Myocyte (in vitro differentiated cells): ENCODE results near the gene PHAF1. TPM values are rescaled to one million over a fixed set of nuclear protein-coding genes. Genes with fewer than 3 reads are reported as not detected.

Source experiments
- DNase-seq: peaks from one replicate; pipeline ENCODE4 v3.0.0-alpha.2; 2012; ENCODE audit warnings: low read depth
- total RNA-seq: library from RNA; depleted of rRNA; stranded (reverse); fragments of >200 nt; gene quantifications from 2 replicates; pipeline ENCODE4 v1.2.3, GENCODE V29; 2014

The PHAF1 gene
- total RNA-seq, 1 donor from 2014 or later = 30.7 TPM

DNA sequence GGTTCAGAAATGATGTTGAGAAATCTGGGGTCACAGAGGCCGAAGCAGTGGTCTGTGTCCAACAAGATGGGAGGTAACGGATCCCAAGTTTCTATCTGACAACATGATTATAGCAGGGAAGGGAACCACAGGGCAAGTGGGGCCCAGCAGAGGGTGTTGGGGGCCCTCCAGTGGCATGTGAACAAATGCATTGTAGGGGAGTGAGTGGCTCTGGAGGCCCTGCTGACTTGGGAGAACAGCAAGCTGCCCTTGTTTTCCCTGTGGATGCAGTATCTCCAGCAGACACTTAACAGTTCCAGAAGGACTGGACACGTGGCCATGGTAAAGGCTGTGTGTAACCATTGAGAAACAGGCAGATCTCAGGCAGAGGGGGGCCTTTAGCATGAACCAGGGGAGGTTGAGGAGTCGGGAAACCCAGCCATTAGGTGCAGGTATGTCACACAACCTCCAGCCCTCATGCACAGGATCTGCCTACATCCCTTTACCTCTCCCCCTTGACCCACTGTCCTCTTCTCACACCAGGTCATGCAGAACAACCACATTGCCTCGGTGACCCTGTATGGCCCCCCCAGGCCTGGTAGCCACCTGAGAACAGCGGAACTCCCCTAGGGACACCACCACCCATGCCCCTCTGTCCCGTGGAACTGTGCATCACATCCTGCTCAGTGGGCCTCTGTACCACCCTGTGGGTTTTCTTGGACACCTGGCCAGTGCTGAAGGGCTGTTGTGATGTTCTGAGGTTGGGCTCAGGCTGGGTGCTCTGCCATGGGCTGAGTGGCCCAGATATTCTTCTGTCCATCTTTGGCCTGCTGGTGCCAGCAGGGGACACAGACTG, 37.0 kb downstream of the PHAF1 start:
- no peak for DNase-seq

DNA sequence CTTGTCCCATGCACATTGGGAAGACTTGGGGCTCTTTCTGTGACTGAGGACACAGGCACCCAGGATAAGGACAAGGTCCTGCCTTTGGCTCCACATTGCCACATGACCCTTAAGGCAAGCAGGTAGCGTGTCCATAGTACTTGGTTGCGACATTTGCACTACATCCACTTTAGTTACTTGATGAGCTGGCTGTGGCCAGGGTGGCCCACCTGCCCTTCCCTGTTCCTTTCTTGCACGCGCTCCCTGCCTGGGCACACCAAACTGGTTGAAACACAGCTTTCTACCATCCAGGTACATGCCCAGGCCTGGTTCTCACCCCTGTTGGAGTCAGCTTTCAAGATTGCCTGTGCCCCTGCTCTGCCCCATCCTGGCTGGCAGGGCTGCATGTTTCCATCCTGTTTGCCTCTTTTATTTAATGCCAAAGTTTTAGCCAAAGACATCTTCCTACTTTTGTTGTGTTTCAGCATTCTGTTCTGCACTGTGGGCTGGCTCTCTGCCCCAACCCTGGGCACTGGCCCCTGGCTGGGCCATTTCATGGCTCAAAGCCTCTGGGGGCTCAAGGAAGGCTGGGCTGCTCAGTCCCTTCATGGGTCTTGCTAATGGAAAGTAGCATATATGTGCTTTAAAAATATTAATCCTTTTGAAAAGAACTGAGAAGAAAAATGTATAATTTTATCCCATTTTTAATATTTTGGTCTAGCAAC, 37.8 kb downstream of the PHAF1 start:
- no peak for DNase-seq

DNA sequence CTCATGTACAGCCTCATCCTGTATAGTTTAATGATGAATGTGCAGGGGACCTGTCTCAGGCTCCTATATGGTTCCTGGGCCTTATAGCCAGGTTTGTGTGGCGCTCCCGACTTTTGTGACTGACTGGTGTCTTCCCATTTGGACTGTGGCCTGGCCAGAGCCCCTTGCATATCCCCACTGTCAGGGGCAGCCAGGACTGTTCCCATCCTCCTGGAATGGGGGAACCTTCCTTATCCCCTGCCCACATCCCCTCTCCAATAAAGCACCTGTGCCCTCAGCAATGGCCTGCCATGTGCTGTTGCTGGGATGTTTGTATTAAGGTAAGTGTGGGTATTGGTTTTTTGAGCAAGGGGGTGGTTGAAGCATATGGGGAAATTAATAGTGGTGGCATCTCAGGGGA, 38.5 kb downstream of the PHAF1 start:
- DNase-seq = no peak

DNA sequence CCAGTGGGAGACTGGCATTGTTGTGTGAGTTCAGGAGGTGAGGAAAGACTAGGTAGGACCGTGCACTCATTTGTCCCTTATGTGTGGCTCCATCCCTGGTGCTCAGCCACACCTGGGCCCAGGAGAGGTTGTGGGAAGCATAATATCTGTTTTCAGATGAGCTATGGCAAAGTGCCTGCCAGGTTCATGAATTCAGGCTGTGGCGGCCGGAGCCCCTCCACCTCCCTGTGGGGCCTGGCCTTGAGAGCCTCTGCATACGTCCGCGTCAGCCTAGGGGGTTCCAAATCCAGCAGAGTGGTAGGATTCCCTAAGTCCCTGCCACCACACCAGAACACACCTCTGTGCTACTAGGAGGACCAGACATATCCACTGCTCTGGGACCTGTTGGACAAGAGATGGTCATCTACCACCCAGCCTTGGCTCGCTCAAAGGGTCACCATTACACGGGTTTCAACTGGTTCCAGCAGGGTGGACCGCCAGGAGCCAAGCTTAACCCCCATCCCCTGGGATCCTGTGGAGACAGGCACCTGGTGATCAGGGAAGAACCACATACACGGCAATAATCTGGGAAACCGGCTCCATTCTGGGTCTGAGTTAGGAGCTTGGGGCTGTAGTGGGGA, 39.0 kb downstream of the PHAF1 start:
- DNase-seq = no peak

DNA sequence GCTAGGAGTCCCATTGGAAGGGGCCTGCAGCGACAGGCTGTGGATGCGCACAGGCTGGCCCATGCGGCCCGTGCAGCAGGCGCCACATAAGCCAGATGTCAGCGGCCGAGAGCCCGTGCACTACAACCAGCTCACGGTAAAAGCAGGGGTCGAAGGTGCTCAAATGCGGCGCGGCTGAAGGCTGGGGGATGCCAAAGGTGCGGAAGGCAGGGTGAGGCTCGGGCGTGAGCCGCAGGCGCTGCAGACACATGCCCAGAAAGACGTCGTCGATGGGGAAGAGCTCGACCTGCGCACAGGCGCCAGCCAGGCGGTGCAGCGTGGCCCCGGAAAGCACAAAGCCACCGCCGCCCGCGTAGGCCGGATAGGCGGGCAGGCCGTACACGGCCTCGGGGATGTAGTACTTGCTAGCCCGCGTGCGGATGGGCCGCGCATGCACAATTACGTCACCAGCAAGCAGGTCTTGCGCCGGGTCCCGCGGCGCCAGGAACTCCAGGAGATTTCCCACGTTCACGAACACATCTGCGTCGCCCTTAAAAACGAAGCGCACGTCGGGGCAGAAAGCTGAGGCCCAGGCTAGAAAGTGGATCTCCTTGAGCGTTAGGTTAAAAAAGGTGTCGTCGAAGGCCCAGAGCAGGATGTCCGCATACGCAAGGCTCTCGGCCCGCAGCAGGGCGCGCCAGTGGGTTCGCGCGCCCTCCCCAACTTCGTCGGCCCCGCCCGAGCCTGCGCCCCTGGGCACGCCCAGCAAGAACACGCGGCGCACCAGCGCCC, 39.7 kb downstream of the PHAF1 start:
- no peak for DNase-seq

DNA sequence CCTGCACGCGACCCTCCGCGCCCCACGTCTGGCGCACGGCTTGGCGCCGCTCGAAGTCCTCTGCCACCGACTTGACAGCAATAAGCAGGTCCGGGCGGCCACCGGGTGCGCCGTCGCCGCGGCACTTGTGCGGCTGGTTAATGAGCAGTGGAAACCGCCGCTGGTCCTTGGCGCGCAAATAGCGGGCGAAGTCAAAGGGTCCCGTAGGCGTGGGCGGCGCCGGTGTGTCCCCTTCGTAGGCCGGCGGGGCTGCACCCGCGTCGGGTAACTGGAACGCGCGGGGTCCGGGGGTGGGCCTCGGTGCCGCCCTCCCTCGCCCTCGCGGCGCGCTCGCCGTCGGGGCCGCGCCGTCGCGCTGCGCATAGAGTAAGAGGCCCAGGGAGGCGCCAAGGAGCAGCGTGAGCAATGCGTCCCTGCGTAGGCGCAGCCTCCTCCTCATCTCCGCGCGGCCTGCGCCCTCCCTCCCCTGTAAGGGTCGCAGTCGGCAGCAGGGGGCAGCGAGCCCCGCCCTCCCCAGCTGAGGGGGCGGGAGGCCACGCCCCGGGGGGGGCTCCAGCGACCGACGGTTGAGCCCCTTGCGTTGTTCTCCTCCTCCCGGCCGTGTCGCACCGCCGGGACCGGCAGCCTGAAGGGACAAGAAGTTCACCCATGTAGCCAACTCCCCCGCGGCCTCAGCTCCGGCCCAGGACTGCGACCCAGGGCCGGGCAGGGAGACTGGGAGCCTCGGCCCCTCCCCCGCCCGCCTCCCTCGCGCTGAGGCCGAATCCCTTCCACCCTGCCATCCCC, 40.5 kb downstream of the PHAF1 start:
- DNase-seq = peak; percentile 42

DNA sequence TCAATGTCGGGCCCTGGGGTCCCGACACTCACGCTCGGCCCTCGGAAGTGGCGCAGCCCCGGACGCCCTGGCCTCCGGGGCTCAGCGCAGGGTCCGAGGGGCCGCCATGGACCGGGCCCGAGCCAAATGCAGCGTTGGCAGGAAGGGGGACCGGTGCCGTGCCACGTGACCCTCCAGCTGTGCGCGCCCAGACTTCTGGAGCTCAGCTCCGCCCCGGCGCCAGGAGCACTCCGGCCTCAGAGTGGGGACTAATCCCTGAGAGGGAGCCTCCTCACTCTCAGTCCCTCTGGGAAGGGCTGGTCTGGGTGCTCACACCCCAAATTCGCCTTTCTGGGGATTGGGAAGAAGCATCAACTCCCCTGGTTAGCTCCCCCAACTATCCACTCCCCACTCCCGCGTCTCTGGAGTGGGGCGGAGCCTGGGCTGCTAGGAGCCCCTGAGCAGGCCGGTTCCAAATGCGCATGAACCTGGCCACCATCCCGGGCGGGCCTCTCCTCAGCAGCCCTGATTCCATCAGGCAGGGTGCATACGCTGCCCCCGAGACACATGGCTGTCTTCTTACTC, 41.2 kb downstream of the PHAF1 start, which contains the start of gene B3GNT9:
Gene B3GNT9 (minus strand): TSS at position 166 of the 564 bp plus-strand sequence. CDS start 513 bp downstream, outside the sequence.
- peak; percentile 81 for DNase-seq

DNA sequence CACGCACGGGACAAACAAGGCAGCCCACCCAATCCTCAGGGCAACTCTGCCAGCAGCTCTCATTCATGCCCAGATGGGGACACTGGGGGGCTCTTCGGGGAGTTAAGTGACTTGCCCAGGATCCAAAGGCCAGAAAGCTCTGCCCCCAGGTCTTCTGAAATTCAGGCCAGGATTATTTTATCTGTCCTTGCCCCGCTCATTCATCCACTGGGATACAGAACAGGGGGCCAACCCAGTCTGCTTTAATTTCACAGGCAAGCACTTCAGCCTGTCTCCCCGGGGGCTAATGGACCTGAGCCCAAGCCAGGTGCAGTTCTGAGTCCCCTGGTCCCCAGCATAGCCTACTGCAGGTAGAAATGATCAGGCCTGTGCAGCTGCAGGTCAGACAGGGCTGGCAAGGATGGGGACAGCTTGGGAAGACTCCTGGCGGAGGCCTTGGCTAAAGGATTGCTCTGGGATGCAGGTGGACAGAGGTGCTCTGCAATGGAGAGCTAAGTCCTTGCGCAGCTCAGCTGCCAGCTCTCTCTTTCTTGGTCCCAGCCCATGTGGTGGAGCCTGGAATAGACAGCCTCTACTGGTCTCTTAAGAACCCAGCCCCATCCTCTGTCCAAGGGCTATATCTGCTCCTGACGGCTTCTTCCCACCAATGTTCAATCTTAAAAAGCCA, 41.8 kb downstream of the PHAF1 start:
- DNase-seq = no peak

DNA sequence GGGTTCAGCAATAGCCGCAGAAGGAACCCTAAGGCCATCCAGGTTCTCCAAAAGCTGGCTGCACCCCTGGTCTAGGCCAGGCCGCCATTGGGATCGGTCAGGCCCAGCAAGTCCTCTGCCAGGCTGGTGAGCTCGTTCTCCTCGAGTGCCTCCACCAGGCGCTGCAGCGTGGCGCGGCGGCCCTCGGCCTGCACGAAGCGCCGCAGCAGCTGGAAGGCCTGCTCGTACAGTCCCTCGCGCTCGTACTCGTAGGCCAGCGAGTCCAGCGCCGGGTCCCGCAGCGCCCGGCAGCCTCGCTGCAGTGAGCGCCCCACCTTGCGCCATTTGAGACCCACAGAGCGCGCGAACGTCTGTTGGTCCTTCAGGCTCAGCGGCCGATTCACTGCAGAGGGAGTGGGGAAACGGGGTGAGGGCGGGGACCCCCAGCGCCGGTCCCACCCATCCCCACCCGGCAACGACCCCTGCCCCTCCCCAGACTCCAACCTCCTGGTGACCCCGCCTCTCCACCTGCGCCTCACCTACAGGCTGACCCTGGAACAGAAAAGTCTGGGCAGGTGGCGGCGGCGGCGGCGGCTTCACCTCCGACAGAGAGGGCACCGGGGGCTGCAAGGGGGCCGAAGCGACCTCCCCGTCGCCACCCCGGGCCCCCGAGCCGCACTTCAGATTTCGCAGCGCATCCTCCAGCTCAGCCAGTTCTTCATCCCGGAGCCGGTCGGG, 45.0 kb downstream of the PHAF1 start:
- no peak for DNase-seq

DNA sequence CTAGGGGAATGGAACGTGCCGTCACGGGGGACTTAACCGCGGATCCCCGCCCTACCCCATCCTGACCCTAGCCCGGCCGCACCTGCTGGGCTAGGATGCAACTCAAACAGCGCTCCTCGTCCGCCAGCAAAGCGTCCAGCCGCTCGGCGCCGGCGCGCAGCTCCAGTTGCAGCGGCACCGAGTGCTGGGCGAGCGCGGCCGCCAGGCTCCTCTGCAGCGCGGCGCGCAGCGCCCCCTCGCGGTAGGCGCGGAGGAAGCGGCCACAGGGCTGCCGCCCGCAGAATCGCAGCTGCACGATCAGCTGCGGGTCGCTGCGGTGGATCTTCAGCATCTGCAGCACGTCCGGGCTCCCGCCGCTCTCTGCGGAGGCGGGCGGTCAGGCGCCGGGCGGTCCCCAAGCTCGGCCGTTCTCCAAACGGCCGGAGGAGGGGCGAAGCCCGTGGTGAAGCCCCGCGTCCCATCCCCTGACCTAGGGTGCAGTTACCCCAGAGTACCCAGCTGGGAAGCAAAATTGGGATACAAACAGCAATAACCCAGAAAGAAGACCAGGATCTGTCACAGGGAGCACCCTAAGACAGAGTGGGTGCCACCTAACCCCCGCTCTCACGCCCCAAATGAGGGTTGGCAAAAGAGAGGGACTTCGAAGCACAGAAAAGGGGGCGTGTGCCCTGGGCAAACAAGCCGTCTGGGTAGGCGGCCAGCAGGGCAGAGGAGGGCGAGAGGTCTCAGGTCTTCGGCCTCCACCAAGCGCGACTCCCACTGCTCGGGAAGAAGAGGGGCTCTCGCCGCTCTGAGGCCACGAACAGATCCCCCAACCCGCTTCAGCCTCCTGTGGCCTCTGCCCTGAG, 45.8 kb downstream of the PHAF1 start:
- DNase-seq = peak; percentile 78

DNA sequence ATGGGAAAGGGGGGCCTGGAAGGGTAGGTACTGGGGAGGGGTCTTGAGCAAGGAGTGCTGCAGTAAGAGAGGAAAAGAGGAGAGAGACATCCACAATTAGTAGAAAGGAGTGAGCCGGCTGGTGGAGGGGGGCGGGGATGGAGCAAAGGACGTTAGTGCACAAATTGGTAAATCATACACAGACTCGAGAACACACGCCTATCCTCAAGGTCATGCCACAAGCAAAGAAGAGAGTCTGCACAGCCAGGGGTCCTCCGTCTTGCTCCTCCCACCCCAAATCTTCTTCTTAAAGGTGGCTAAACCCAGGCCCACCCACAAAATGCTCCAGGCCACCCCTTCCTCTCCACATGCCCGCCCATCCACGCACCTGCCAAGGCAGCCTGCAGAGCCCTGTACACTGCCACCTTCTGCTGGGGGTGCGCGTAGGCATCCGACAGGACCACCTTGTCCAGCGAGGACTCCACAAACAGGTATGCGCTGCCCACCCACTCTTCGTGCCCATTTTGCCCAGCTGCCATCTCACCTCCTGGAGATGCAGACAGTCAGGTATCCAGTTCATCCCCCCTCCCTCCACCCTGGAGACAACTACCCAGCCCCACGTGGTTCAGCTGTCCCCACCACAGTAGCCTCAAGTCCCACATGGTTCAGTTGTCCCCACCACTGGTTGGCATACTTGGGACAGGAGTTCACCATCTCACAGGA, 46.6 kb downstream of the PHAF1 start:
- peak; percentile 40 for DNase-seq

DNA sequence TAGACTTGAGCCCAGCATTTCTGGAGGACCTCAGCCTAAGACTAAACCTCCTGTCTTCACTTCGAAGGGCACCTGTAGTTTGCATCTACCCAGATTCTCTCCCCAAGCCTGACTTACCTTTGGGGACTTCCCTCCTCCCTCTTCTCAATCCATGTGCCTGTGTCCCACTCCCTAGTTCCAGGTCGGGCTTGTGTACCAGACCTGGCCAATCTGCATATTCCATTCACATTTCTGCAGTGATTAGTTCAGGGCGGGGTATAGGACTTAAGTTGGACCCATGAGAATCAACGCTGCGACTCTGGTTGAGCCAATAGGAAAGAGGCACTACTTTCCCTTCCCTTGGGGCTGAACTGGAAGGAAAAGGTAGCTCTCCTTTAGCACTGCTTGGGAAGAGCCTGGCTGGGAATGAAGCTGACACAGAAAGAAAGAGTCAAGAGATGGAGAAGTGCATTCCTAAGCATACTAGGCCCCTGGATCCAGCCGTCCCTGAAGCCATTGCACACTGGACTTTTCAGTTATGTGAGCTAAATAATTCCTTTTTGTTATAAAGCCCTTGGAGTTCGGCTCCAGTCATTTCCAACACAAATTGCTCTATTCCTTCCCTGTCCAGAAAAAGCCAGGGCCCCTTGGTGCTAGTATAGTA, 47.5 kb downstream of the PHAF1 start:
- no peak for DNase-seq

DNA sequence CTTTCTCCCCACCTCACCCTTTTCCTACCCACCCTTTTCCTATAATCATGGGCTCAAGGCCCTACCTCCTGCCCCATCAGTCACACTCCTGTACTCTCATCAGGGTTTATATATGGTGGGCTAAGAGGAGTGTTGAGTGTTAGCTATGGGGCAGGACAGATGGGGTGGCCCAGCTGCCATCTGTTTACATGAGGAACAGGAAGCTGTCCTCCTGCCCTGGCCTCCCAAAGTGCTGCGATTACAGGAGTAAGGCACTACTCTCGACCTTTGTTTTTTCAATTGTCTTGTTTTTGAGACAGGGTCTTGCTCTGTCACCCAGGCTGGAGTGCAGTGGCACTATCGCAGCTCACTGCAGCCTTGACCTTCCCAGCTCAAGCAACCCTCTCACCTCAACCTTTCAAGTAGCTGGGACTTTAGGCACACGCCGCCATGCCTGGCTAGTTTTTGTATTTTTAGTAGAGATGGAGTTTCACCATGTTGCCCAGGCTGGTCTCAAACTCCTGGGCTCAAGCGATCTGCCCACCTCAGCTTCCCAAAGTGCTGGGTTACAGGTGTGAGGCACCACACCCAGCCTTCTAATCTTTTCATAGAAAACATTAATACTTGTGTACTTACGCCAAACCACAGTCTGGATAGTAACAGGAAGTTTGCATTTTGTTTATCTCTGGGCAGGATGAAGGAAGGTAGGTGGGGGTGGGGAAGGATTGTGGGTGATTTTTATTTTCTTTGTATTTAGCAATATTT, 48.3 kb downstream of the PHAF1 start:
- no peak for DNase-seq

DNA sequence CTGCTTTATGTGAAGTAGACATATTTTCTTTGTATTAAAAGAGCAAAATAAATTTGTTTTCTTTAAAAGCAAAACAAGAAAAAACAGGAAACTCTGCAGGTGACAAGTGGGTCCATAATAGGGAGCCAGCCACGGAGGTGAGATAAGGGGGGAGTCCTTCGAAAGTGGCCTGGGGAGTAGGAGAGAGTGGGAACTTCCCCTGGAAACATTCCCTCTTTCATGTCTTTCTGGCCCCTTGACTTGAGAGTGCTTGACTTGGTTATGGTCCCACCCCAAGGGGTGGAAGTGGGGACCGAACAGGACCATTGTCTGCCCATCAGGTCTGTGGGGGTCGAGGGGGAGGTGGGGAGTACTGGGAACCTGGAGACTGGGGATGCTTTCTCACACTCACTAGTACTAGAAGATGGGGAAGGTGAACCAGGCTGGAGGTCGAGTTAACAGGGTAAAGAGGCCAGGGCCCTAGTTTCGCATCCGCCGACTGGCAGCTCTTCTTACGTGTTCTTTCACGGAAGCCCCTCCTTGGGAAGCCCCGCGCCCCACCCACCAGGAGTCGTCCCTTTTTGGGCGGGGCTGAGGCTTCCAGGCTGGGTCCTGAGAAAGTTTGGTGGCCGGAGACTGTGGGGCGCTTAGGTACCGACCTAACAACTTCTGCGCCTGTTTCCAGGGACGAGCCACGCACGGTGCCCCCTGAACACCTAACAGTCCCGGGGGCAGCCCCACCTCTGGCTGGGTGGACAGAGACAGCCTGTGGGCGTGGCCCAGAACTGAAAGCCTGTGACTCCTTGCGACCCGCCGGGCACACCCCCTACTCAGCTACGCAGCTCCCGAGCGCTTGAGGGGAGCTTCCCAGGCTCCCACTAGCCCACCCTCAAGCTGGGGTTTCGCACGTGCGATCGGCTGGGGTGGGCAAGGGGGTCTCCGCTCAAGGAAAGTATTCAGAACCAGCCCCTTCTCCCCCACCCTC, 49.2 kb downstream of the PHAF1 start:
- peak; percentile 39 for DNase-seq

DNA sequence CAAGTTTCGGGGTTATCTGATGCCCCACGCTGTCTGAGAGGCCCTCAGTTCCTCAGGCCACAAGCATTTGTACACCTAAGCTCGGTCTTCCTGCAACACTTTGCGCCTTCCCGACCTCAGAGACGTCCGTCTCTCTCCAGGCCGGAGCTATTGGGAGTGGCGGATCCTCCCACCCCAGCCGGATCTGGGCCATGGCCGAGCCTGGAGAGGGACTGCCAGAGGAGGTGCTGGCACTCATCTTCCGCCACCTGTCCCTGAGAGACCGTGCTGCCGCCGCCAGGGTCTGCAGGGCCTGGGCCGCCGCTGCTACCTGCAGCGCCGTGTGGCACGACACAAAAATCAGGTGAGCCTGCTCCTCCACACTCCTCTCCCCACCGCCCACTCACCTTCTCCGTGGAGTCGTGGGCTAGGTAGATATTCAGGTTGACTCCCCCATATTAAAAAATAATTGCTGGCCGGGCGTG, 51.9 kb downstream of the PHAF1 start:
- DNase-seq = no peak
